GM15510 (cell line): ENCODE results near the gene MAL.

Experiments used
- POLR2A ChIP-seq: IDR thresholded peaks from 3 replicates; pipeline ENCODE4 v1.6.1; 2011; ENCODE audit warnings: borderline replicate concordance; ENCODE audit not compliant: insufficient read length; ENCODE audit errors: extremely low read depth

Gene MAL

GRCh38 chr2:95091885-95092555, 66.5 kb downstream of the MAL start:
- no peak for TF ChIP-seq POLR2A

DNA sequence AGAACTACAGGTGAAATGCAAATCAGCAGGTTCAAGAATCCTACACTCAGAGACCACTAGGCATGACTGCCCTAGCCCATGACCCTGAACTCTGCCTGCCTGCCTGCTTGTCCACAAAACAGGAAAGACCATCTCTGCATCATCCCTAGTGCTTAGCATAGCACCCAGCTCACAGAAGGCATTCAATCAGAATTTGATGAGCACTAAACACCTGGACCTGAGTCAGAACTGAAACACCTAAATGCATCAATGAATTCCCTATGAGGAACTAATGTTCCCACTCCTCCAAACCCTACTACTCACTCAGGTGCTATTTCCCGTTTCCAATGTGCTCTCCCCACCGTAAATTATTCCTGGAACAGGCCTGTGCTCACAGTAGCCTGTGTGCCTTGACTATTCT, 74.4 kb downstream of the MAL start:
- TF ChIP-seq POLR2A = no peak
